GM20000 (cell line): ENCODE data around the gene BCL6.

Source experiments
- DNase-seq: peaks from one replicate; pipeline ENCODE4 v3.0.0; 2012; ENCODE audit warnings: low spot score
- CTCF ChIP-seq: IDR thresholded peaks from 2 replicates; pipeline ENCODE4 v1.5.1; 2012; ENCODE audit warnings: mild to moderate bottlenecking, control low read depth; ENCODE audit errors: extremely low read depth, missing control alignments

BCL6 gene

GRCh38 chr3:187745201-187746058 is at the start of gene BCL6:
Gene BCL6, minus strand, starts transcription at chr3:187745468. Its CDS starts 11,775 bp downstream, at chr3:187733693.
- peak; percentile 71 for DNase-seq
- no peak for TF ChIP-seq CTCF

DNA sequence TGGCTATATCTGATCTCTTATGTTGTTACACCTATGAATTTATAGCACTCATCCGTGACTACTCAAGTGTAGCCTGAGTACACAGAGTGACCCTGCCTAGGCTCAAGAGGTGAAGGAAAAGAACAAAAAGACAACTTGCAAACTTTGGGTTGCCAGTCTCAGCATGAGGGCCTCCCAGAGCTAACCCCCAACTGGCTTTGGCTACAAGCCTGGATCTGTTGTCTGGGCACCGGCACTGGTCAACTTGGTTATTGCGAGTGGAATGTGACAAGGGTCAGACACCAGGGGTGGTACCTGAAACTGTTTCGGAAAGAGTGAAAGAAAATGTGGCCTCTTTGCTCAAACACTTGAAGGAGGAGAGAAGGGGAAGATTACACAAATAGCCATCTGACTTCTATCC is 49.5 kb upstream of the BCL6 start:
- no peak for DNase-seq

DNA sequence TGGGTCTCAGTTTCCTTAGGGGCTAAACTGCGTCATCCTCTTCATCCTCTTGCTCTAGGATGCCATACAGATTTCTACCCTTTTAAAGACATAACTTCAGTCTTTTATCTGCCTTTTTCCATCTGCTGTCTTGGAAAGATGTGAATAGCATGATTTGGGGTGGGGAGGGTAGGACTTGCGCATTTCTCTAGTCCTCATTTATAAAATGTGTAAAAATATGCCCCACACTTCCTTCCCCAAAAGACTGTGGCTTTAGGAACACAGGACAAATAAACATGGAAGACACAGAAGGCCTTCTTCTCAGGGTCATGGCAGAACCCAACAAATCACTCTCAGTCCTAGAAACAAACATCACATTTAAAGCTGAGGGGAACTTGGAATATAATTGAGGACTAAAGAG is 48.4 kb upstream of the BCL6 start:
- no peak for TF ChIP-seq CTCF
- no peak for DNase-seq

More for the DNA sequence above, 49.5 kb upstream of the BCL6 start:
- TF ChIP-seq CTCF: no peak

DNA sequence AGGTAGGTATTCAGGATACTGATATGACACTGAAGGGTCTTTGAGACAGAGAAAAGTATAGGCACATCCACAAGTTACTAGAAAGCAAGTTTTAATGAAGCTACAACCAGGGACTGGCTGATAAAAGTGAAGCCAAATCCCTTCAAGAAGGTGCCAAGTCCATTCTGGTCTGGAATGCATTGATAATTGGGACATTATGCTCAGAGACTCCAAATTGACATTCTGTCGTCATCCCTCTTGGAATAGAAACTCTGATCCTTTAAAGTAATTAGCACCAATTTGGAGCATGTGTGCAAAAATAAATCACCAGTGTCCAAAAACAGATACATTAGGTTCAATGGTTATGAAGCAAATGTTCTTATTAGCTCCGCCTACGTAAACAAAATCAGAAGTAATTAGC is 47.3 kb upstream of the BCL6 start:
- TF ChIP-seq CTCF: no peak
- DNase-seq: no peak

- DNase-seq: no peak
- TF ChIP-seq CTCF: no peak
Observed at GRCh38 chr3:187789872-187790271, 44.6 kb upstream of the BCL6 start.

DNA sequence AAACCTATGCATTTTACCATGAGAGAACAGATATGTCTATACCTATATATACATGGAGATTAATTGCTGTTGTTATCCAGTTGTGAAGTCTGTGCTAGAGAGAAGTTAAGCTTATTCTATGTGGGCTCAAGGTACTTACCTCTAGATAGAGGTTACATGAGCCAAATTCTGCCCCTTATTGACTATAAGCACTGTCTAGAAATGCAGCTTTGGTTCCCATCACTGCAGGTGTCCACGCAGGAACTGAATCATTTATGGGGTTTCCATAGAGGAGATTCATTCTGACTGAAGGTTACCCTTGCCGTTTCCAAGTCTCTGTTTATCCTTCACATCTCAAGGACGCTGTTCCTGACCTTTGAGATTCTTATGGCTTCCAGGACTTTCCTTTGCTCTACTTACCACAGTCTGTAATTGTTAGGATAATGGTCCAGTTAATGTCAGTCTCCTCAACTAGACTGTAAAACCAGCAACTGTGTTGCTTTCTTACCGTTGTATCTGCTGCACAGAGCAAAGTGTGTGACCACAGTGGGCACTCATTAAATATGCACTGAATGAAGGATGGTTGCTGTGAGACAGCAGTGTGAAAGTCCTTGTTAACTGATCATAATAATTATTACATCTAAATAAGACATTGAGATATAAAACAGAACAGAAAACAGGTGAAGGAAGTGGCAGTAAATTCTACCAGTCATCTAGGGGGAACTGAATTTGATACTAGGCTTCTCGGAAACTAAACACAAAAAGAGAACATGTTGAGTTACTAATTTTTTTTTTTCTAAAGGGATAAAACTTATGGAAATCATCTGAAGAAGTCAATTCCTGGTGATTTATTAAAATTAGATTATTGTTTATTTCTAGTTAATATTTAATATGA is 44.0 kb upstream of the BCL6 start:
- no peak for TF ChIP-seq CTCF
- DNase-seq: no peak

- no peak for DNase-seq
- TF ChIP-seq CTCF: no peak
Observed at GRCh38 chr3:187783098-187783497, 37.8 kb upstream of the BCL6 start.
